HepG2 (cell line): ENCODE results near the gene NOL12.

Experiments
- ASH2L ChIP-seq: fragments of 300-600, 200-600 bp; sonication (generic); IDR thresholded peaks from 2 replicates; pipeline ENCODE4 v1.7.0; 2017; ENCODE audit warnings: low read depth, mild to moderate bottlenecking, moderate library complexity, mixed read lengths, low read length; ENCODE audit not compliant: insufficient read length
- DPF2 ChIP-seq: sonication (generic); formaldehyde crosslinking; IDR thresholded peaks from 2 replicates; pipeline ENCODE4 v1.4.0; 2020; ENCODE audit warnings: mild to moderate bottlenecking, low read depth, missing genetic modification reagents, borderline replicate concordance
- KLF13 ChIP-seq: sonication (generic); formaldehyde crosslinking; IDR thresholded peaks from 2 replicates; pipeline ENCODE4 v1.4.0; 2020; ENCODE audit warnings: mild to moderate bottlenecking, missing genetic modification reagents
- MTA1 ChIP-seq: sonication (generic); formaldehyde crosslinking; IDR thresholded peaks from 2 replicates; pipeline ENCODE4 v1.4.0; 2020; ENCODE audit warnings: missing genetic modification reagents, mild to moderate bottlenecking, borderline replicate concordance
- SNAPC4 ChIP-seq: sonication (generic); formaldehyde crosslinking; IDR thresholded peaks from 2 replicates; pipeline ENCODE4 v1.4.0; 2020; ENCODE audit warnings: mild to moderate bottlenecking, missing genetic modification reagents
- USF2 ChIP-seq, 2 experiments: sonication (generic) in 1 of 2; formaldehyde crosslinking in 1 of 2; IDR thresholded peaks; 2 replicates each; pipeline versions ENCODE4 v1.5.1 to v1.6.1; 2011 to 2020; ENCODE audit warnings: borderline replicate concordance in 1 of 2, low read depth in 1 of 2, low read length in 1 of 2, mild to moderate bottlenecking in 1 of 2, missing genetic modification reagents in 1 of 2, moderate library complexity in 1 of 2
- ZBTB33 ChIP-seq: sonication (generic); formaldehyde crosslinking; IDR thresholded peaks from 2 replicates; pipeline ENCODE4 v1.4.0; 2020; ENCODE audit warnings: missing genetic modification reagents
- ZFP36 ChIP-seq: fragments of 150-350 bp; IDR thresholded peaks from 2 replicates; pipeline ENCODE4 v1.6.1; 2018; ENCODE audit warnings: borderline replicate concordance, low read length, low read depth; ENCODE audit not compliant: partially characterized antibody
- ZNF547 ChIP-seq: sonication (generic); formaldehyde crosslinking; IDR thresholded peaks from 2 replicates; pipeline ENCODE4 v1.5.1; 2020; ENCODE audit warnings: mild to moderate bottlenecking, missing genetic modification reagents
- ZNF550 ChIP-seq: sonication (generic); formaldehyde crosslinking; IDR thresholded peaks from 2 replicates; pipeline ENCODE4 v1.4.0; 2020; ENCODE audit warnings: mild to moderate bottlenecking, missing genetic modification reagents, borderline replicate concordance
- TF ChIP-seq, protein P1 (sequence below): IDR thresholded peaks from 2 replicates; pipeline ENCODE4 v1.6.1; 2012; ENCODE audit warnings: inconsistent platforms

DNA sequence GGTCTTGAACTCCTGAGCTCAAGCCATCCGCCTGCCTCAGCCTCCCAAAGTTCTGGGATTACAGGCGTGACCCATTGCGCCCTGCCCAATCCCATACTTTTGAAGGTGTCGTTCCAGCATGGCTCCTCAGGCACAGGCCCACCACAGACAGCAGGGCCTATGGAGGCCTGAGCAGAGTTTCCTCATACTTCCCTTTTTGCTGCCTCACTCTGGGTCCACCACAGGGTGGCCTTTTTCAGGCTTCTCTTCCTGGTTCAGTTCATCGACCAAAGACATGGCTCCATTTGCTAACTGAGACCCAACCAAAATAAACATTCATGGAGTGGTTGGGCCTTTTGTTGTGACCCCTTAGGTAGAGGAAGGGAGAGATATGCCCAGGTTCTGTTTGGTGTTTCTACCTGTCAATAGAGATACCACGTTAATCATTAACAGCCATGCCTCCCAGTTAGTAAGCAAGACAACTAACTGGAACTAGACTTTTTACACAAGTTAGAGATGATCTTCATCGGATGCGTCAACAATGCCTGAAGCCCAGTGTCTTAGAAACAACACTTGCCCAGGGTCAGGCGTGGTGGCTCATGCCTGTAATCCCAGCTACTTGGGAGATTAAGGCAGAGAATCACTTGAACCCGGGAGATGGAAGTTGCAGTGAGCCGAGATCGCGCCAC lies 45.8 kb downstream of the NOL12 start:
- TF ChIP-seq, protein P1, sequence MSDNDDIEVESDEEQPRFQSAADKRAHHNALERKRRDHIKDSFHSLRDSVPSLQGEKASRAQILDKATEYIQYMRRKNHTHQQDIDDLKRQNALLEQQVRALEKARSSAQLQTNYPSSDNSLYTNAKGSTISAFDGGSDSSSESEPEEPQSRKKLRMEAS = peak; percentile 63
- TF ChIP-seq ZFP36 (no peak), ZNF547 (CRISPR knock-in tag) (no peak), SNAPC4 (CRISPR knock-in tag) (0 out of 2 replicates have a peak, but pooled peaks have one; percentile 27), KLF13 (CRISPR knock-in tag) (0 out of 2 replicates have a peak, but pooled peaks have one; percentile 78), ZBTB33 (CRISPR knock-in tag) (peak; percentile 7; the same call in 1 of the 2 replicates), MTA1 (CRISPR knock-in tag) (0 out of 2 replicates have a peak, but pooled peaks have one; percentile 33), DPF2 (CRISPR knock-in tag) (peak; percentile 56; the same call in 1 of the 2 replicates), ASH2L (peak; percentile 74), USF2 (IDR thresholded peaks at IDR 0.05; ENCODE audit: low read depth, low read length) (no peak), USF2 (CRISPR knock-in tag; IDR thresholded peaks at IDR 0.05; ENCODE audit: borderline replicate concordance) (no peak; the same call in 1 of the 2 replicates), ZNF550 (no peak)
